ENCODE measurements around the gene ARL10. TPM values are rescaled to one million over a fixed set of nuclear protein-coding genes. Genes with fewer than 3 reads are reported as not detected.

ARL10 gene
- total RNA-seq, 1 donor from 2014 or later, result 6.7 TPM

DNA sequence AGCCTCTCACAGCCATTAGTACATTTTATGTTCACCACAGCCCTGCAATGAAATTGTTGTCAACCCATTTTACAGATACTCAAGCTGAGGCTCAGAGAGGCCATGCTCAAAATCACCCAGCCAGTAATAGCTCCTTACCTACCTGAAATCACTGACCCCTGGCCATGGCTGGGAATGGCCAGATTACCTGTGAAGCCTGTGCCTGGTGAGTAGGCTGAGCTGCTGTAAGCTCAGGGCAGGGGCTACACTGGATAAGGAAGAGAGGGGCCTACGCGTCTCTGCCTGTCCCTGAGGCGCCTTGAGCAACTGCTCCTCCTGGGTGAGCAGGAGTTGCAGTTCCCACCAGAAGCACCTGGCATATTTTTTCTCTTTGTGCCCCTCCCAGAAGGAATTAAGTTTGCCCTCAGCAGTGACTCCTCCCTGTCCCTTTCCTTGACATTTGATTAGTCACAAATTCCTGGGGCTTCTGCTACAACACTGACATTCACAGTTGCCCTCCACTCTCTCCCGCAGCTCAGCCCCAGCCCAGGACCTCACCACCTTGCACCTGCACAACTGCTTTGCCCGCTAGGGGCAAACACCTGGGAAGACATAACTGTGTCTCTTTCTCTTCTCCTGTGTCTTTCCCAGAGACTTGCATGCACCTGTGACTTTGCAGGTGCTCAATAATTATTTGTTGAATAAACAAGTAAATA lies 45.3 kb downstream of the ARL10 start:
- no peak for DNase-seq (ENCODE audit: low read depth, low spot score)

DNA sequence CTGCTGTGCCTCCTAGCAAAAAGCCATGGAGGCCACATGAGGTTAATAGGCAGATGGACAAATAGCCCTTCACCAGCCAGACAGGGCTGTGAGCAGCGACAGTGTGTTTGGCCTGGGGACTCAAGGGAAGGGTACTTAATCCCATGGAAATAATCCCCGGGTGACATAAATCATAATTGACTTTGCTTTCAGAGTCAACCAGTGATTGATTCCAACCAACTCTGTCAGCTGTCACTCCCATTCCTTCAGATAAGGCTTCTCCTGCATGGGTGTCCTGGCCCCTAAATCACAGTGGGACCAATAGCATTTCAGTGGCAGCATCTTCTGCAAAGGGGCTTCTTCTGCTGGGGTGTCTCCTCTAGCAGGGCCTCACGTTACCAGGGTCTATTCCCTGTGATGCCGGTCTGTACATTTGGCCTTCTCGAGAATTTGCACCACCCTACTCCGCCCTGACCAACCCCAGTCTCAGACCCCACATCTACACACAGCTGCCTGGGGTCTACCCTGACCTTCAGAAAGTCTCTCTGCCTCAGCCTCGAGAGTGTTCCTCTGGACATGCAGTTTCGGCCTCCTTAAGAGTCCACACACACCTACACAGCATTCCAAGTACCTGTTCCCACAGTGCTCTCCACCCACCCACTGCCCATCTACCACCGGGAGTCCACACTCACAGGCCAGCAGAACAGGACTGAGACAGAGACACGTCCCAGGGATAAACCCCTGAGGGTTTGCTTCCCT lies 47.4 kb downstream of the ARL10 start:
- no peak for DNase-seq (ENCODE audit: low read depth, low spot score)

DNA sequence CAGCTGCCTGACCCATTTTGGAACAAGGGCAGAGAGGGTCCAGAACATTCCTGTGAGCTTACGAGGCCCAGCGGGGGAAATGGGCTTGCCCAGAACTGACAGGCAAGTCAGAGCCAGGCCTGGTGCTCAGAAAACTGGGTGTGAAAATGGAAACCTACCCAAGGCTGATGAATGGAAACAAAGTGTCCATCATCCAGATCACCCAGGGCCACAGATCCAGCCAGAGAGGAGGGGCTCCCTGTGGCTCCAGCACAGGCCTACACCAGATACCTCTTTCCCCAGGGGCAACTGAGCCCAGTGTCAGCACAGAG lies 47.9 kb downstream of the ARL10 start:
- DNase-seq (ENCODE audit: low read depth, low spot score), result no peak

DNA sequence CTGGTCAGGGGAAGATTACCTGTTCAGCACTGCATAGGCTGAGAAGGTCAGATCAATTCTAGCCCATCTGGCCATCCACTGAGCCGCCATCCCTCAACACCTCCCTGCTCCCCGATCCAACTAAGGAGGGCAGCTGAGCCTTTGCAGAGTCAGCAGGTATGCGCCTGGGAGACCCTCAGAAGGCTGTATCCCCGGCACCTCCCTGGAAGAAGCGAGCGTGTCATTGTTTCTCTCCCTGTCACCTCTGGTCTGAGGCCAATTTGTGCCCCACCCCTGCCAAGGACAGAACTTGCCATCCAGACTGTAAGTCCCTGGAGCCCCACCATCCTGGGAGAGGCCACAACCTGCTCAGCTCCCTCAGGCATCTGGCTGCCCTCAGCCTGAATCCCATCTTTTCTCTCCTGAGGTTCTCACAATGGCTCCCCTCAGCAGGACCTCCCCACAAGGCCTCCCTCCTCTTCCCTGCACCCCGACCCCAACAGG lies 48.5 kb downstream of the ARL10 start:
- DNase-seq (ENCODE audit: low read depth, low spot score), result no peak

DNA sequence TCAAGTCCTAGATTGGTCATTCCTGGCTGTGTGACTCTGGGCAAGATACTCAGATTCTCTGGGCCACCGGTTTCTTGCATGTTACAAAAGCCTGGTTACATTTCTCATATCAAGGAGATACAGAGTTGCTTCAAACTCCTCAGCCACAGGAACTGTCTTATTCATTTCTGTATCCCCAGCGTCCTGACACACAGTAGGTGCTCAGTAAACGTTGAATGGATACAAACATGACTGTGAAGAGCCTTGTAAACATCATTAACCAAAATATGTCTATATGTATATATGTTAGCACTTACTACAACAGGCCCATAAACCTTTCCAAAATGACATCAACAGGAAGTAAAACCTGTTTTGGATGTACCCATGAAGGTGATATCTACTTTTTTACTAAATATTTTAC lies 49.4 kb downstream of the ARL10 start:
- DNase-seq (ENCODE audit: low read depth, low spot score), result no peak

DNA sequence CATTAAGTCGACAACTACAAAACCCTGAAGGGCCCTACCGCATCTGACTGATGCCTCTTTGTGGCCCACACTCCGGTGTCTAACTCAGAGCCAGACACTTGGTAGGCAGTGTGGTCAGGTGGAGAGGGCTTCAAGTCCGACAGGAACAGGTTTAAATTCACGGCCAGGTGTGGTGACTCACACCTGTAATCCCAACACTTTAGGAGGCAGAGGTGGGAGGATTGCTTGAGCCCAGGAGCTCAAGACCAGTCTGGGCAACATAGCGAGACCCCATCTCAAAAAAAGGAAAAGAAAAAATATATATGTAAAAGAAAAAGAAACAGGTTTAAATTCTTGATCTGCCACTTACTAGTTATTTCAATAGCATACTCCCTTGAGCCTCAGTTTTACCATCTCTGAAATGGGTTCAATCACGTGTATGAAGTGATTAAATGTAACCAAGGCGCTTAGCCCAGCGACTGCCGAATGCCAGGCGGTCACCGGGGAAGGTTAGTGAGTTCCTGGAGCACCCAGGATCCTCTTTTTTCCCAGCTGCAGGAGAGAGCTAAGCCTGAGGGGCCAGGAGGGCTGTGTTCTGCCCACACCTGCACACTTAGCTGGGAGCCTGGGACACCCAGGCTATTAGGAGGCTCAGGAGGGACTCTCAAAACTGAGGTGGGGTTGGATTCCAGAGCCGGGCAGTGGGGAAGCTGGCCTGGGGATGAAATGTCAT lies 50.1 kb downstream of the ARL10 start:
- DNase-seq (ENCODE audit: low read depth, low spot score), result no peak

DNA sequence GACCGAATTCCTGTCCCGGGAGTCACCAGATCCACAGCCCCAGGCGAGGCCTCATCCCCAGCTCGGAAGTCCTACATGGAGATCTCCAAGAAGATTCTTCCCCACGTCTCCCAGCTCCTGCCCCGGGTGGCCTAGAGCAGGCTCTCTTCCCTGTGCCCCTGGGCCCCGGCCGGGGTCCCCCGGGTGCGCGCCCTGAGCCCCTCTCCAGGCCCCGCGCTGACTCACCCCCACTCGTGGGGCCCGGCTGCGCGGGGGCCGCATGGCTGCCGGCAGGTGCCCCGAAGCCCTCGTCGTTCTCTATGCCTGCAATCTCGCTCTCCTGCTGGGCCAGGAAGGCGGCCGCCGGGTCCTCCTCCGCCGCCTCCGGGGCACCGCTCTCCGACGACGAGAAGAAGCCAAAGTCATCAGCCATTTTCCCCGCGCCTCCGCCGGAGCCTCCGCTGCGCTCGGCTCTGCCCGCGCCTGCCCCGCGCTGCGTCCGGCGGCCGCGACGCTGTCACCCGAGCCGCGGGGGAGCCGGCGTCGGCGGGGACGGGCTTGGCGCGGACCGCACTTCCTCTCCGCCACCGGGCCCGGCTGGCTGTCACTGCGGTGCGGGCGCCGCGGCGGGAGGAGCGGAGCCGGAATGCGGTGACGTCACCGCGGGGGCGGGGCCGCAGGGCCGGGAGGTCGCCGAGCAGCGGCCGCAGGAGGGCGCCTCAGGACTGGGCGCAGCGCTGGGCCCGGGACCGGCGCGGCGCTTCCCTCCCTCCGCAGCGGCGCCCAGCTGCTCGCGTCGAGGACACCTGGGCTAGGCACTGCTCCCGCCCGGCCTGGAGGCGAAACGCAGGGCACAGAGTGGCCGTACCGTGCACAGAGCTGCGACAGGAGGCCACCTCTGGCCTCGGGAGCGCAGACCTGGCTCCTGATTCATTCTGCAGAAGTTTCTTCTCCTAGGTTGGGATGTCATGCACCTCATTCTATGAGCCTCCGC lies 51.0 kb downstream of the ARL10 start, which contains the start of gene CLTB:
TSS of gene CLTB (minus strand) at position 588 of the 973 bp plus-strand sequence. CDS start at position 412, 176 bp downstream.
- DNase-seq (ENCODE audit: low read depth, low spot score), result peak; percentile 33

DNA sequence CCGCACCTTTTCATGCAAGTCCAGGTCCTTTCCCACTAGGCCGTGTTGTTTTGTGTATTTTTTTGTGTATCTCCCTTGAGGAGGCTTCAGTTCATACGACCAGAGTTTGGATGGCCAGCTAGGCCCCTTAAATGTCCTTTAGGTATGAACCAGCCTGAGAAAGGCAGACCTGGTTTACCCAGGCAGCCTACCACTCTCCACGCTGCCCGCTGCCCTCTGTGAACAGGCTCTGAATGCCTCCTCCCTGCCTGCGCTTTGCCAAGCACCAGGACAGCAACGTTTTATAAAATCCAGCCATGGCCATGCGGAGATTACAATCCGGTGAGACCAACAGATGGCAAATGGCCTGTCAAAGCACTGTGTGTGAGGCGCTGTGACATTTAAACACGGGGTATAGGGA lies 51.7 kb downstream of the ARL10 start:
- no peak for DNase-seq (ENCODE audit: low read depth, low spot score)

DNA sequence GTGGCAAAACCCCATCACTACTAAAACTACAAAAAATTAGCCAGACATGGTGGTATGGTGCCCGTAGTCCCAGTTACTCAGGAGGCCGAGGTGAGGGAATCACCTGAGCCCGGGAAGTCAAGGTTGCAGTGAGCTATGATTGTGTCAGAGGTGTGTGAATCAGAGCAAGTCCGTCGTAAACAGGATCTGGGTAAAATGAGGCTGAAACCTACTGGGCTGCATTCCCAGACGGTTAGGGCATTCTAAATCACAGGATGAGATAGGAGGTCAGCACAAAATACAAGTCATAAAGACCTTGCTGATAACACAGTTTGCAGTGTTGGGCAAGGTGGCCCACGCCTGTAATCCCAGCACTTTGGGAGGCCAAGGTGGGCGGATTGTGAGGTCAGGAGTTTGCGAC lies 53.0 kb downstream of the ARL10 start:
- no peak for DNase-seq (ENCODE audit: low read depth, low spot score)

DNA sequence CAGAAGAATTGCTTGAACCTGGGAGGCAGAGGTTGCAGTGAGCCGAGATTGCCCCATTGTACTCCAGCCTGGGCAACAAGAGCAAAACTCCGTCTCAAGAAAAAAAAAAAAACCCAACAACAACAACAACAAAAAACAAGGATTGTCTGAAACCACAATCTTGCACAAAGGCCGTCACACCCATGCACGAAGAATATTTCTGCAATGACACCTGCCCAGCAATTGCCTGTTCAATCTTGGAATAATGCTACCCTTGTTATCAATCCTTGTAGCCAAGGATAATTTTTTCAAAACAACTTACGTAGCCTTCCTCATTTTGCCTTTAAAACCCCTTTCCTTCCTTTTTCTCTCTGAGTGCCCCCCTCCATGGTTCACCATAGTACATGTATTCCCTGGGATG lies 54.8 kb downstream of the ARL10 start:
- no peak for DNase-seq (ENCODE audit: low read depth, low spot score)

DNA sequence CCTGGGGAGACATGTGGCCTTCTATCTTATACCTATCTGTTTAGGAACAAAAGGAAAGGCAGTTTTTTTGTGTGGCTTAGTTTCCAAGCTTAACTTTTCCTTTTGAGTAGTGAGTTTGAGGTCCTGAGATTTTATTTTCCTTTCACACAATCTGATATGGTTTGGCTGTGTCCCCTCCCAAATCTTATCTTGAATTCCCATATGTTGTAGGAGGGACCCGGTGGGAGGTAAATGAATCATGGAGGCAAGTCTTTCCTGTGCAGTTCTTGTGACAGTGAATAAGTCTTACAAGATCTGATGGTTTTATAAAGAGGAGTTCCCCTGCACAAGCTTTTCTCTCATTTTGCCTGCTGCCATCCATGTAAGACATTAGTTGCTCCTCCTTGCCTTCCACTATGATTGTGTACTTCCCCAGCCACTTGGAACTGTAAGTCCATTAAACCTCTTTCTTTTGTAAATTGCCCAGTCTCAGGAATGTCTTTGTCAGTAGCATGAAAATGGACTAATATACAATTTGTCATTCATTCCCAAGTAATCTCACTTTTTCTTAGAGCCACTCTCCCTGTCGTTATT lies 55.8 kb downstream of the ARL10 start:
- no peak for DNase-seq (ENCODE audit: low read depth, low spot score)

DNA sequence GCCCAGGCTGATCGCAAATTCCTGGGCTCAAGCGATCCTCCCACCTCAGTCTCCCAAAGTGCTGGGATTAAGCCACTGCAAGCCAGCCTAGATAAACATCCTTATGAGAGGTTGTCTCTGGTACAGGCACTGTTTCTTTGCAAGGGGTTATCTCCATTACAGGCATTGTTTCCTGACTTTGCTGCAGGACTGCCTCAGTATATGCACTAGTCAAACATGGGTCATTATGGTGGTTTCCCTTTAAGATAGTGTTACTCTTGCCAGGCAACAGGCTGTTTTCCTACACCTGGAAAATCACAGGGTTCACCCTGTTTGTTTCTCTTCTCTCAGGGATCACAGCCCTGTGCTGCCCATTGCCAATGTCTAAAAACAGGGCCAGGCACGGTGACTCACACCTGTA lies 58.9 kb downstream of the ARL10 start:
- DNase-seq (ENCODE audit: low read depth, low spot score), result peak; percentile 47

DNA sequence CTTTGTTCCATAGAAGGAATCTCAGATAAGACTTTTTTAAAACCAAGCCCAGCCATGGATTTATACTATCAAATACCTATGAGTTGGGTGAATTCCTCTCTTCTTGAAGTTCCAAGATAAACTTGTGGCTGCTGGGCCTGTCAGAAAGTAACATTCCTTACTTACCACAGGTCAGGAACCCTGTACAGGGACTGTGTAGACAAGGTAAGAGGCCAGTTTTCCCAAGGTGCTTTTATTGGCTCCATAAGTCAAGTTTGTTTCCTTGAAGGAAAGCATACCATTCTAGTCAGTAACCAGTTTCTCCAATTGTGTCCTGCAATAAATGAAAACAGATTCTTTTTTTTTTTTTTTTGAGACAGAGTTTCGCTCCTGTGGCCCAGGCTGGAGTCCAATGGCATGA lies 59.9 kb downstream of the ARL10 start:
- no peak for DNase-seq (ENCODE audit: low read depth, low spot score)

DNA sequence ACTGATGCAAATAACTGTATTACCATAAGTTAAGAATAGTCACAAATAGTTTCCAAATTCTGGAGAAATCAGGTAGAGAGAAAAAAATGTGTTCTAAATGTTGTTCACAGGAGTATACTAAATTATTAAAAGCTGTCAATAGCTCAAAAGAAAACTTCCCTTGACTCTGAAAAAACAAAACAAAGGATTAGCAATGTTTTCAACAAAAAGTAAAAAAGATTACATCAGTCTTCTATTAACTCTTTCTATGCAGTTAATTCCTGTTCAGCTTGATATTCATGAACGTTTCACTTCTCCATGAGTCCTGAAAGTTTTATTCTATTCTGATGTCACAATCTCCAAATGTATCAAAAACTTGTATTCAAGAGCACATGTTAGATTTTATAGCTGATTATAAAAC lies 60.5 kb downstream of the ARL10 start:
- no peak for DNase-seq (ENCODE audit: low read depth, low spot score)

DNA sequence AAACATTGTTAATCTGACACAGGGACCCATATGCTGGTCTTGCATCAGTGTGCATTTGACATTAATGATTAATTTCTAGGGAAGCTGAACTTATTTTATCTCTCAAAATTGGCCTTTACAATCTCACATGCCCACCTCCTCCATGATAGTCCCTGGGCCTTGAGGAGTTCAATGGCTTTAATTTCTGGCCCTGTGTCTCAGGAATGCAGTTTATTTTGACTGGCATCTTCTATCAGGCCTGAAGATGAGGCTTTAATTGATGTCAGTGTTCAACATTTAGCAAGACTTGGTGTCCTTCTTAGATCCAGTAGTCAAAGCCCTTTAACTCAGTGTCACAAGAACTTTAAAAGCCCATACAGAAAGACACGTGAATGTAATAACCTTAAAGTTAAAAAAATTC lies 61.6 kb downstream of the ARL10 start:
- no peak for DNase-seq (ENCODE audit: low read depth, low spot score)

DNA sequence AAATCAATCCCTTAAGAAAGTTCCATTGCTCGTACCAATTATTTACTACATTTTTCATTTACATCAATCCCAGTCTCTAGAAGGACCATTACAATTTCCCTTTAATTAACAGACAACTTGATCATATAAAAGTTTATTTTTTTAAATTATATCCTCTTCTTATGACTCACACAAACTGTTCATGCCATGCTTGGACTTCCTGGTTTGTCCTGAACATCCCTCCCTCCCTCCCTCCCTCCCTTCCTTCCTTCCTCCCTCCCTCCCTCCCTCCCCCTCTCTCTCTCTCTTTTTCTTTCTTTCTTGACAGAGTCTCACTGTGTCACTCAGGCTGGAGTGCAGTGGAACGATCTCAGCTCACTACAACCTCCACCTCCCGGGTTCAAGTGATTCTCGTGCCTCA lies 62.7 kb downstream of the ARL10 start:
- no peak for DNase-seq (ENCODE audit: low read depth, low spot score)

DNA sequence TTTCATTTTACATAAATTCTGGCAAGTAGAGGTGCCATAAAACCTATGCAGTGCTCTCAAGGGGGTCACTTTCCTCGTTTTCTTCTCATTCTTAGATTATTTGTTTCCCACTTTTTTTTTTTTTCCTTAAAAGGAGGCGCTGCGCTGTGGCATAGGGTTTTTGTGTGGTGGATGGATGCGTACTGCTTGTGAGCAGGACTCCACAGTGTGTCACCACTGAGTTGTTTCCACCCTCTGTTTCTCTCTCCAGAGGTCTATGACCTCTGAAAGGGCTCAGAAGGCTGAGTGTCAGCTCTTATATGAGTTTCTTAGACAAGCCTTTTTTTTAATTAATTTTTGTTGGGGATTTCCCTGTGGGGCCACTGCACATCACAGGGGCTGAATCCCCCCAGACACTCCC lies 64.7 kb downstream of the ARL10 start:
- DNase-seq (ENCODE audit: low read depth, low spot score), result no peak
